ENCODE measurements around the gene GREM1.

Gene GREM1

DNA sequence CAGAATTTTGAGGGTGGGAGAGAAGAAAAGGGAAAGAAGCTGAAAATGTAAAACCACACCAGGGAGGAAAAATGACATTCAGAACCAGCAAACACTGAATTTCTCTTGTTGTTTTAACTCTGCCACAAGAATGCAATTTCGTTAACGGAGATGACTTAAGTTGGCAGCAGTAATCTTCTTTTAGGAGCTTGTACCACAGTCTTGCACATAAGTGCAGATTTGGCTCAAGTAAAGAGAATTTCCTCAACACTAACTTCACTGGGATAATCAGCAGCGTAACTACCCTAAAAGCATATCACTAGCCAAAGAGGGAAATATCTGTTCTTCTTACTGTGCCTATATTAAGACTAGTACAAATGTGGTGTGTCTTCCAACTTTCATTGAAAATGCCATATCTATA, 15.5 kb downstream of the GREM1 start:
- Histone ChIP-seq H3K27me3 (ENCODE audit: control insufficient read depth, insufficient read depth, low read length) (0 out of 2 replicates have a peak, but pooled peaks cover 1% of the 10 kb centered on the region), H3K36me3 (ENCODE audit: control insufficient read depth, insufficient read depth, low read length) (no peaks in the 10 kb centered on the region), H3K4me3 (ENCODE audit: low read length) (no peak overlapping the region), H3K9me3 (ENCODE audit: control insufficient read depth, insufficient read depth, low read length) (no peaks in the 10 kb centered on the region), H3K4me1 (ENCODE audit: control insufficient read depth, insufficient read depth, low read length) (peaks cover 2% of the 10 kb centered on the region; the same call in 1 of the 2 replicates), H3K27ac (ENCODE audit: low read length) (no peak overlapping the region)
- DNase-seq (ENCODE audit: low read depth, low spot score), result no peak
- WGBS (ENCODE audit: insufficient coverage, insufficient read length), result no CpG with 5 or more reads among the region's 3 CpGs

- H3K27ac ChIP-seq (ENCODE audit: low read length), result no peak overlapping the region
Observed at GRCh38 chr15:32735989-32736700, 18.3 kb downstream of the GREM1 start.

GRCh38 chr15:32736701-32737061, 18.9 kb downstream of the GREM1 start:
- H3K9me3 ChIP-seq (ENCODE audit: control insufficient read depth, insufficient read depth, low read length), result no peaks in the 10 kb centered on the region
- no peak for DNase-seq (ENCODE audit: low read depth, low spot score)
- H3K27ac ChIP-seq (ENCODE audit: low read length), result no peak overlapping the region
- no peak overlapping the region for H3K4me3 ChIP-seq (ENCODE audit: low read length)
- WGBS (ENCODE audit: insufficient coverage, insufficient read length), result no CpG with 5 or more reads among the region's 2 CpGs
- no peaks in the 10 kb centered on the region for H3K36me3 ChIP-seq (ENCODE audit: control insufficient read depth, insufficient read depth, low read length)
- H3K4me1 ChIP-seq (ENCODE audit: control insufficient read depth, insufficient read depth, low read length), result no peaks in the 10 kb centered on the region
- no peaks in the 10 kb centered on the region for H3K27me3 ChIP-seq (ENCODE audit: control insufficient read depth, insufficient read depth, low read length)

More at GRCh38 chr15:32735989-32736700, 18.3 kb downstream of the GREM1 start:
- DNase-seq (ENCODE audit: low read depth, low spot score), result no peak
- H3K9me3 ChIP-seq (ENCODE audit: control insufficient read depth, insufficient read depth, low read length), result no peaks in the 10 kb centered on the region
- no CpG with 5 or more reads among the region's 2 CpGs for WGBS (ENCODE audit: insufficient coverage, insufficient read length)
- no peaks in the 10 kb centered on the region for H3K36me3 ChIP-seq (ENCODE audit: control insufficient read depth, insufficient read depth, low read length)
- 0 out of 2 replicates have a peak, but pooled peaks cover 1% of the 10 kb centered on the region for H3K27me3 ChIP-seq (ENCODE audit: control insufficient read depth, insufficient read depth, low read length)
- no peaks in the 10 kb centered on the region for H3K4me1 ChIP-seq (ENCODE audit: control insufficient read depth, insufficient read depth, low read length)
- H3K4me3 ChIP-seq (ENCODE audit: low read length), result no peak overlapping the region

DNA sequence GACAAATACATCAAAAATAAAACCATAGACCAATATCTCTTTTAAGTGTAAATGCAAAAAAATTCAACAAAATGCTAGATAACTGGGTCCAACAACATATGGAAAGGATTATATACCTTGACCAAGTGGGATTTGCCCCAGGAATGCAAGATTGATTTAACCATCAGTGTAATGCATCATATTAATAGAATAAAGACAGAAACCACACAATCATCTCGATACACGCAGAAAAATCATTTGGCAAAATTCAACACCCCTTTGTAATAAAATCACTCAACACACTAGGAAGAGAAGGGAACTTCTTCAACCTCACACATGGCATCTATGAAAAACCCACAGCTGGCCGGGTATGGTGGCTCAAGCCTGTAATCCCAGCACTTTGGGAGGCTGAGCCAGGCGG, 19.5 kb downstream of the GREM1 start:
- no peak overlapping the region for H3K27ac ChIP-seq (ENCODE audit: low read length)
- H3K36me3 ChIP-seq (ENCODE audit: control insufficient read depth, insufficient read depth, low read length), result no peaks in the 10 kb centered on the region
- no CpG with 5 or more reads among the region's 4 CpGs for WGBS (ENCODE audit: insufficient coverage, insufficient read length)
- no peaks in the 10 kb centered on the region for H3K27me3 ChIP-seq (ENCODE audit: control insufficient read depth, insufficient read depth, low read length)
- no peaks in the 10 kb centered on the region for H3K9me3 ChIP-seq (ENCODE audit: control insufficient read depth, insufficient read depth, low read length)
- H3K4me3 ChIP-seq (ENCODE audit: low read length), result no peak overlapping the region
- DNase-seq (ENCODE audit: low read depth, low spot score), result no peak
- H3K4me1 ChIP-seq (ENCODE audit: control insufficient read depth, insufficient read depth, low read length), result no peaks in the 10 kb centered on the region

DNA sequence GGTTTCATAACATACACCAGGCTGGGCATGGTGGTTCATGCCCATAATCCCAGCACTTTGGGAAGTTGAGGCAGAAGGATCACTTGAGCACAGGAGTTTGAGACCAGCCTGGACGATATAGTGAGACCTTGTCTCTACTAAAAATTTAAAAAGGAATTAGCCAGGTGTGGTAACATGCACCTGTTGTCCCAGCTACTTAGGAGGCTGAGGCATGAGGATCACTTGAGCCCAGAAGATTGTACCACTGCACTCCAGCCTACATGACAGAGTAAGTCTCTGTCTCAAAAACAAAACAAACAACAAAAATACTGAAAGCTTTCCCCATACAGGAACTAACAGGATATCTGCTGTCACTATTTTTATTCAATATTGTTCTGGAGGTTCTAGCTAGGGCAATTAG, 20.9 kb downstream of the GREM1 start:
- H3K4me1 ChIP-seq (ENCODE audit: control insufficient read depth, insufficient read depth, low read length), result no peaks in the 10 kb centered on the region
- H3K27me3 ChIP-seq (ENCODE audit: control insufficient read depth, insufficient read depth, low read length), result no peaks in the 10 kb centered on the region
- H3K36me3 ChIP-seq (ENCODE audit: control insufficient read depth, insufficient read depth, low read length), result no peaks in the 10 kb centered on the region
- no peaks in the 10 kb centered on the region for H3K9me3 ChIP-seq (ENCODE audit: control insufficient read depth, insufficient read depth, low read length)
- H3K27ac ChIP-seq (ENCODE audit: low read length), result no peak overlapping the region
- H3K4me3 ChIP-seq (ENCODE audit: low read length), result no peak overlapping the region
- no peak for DNase-seq (ENCODE audit: low read depth, low spot score)
- no CpG with 5 or more reads among the region's 1 CpG for WGBS (ENCODE audit: insufficient coverage, insufficient read length)

GRCh38 chr15:32739522-32740063, 21.8 kb downstream of the GREM1 start:
- H3K36me3 ChIP-seq (ENCODE audit: control insufficient read depth, insufficient read depth, low read length), result no peaks in the 10 kb centered on the region
- no peaks in the 10 kb centered on the region for H3K9me3 ChIP-seq (ENCODE audit: control insufficient read depth, insufficient read depth, low read length)
- H3K27ac ChIP-seq (ENCODE audit: low read length), result no peak overlapping the region
- H3K4me1 ChIP-seq (ENCODE audit: control insufficient read depth, insufficient read depth, low read length), result no peaks in the 10 kb centered on the region
- no CpG with 5 or more reads among the region's 1 CpG for WGBS (ENCODE audit: insufficient coverage, insufficient read length)
- no peak overlapping the region for H3K4me3 ChIP-seq (ENCODE audit: low read length)
- H3K27me3 ChIP-seq (ENCODE audit: control insufficient read depth, insufficient read depth, low read length), result no peaks in the 10 kb centered on the region
- DNase-seq (ENCODE audit: low read depth, low spot score), result no peak

GRCh38 chr15:32743411-32744140, 25.8 kb downstream of the GREM1 start:
- no CpG with 5 or more reads among the region's 5 CpGs for WGBS (ENCODE audit: insufficient coverage, insufficient read length)

GRCh38 chr15:32746116-32746857, 28.5 kb downstream of the GREM1 start:
- no CpG with 5 or more reads among the region's 4 CpGs for WGBS (ENCODE audit: insufficient coverage, insufficient read length)
- DNase-seq (ENCODE audit: low read depth, low spot score), result no peak
- H3K4me3 ChIP-seq (ENCODE audit: low read length), result no peak overlapping the region
- no peak overlapping the region for H3K27ac ChIP-seq (ENCODE audit: low read length)
- H3K4me1 ChIP-seq (ENCODE audit: control insufficient read depth, insufficient read depth, low read length), result no peaks in the 10 kb centered on the region
- H3K36me3 ChIP-seq (ENCODE audit: control insufficient read depth, insufficient read depth, low read length), result no peaks in the 10 kb centered on the region
- H3K27me3 ChIP-seq (ENCODE audit: control insufficient read depth, insufficient read depth, low read length), result no peaks in the 10 kb centered on the region
- no peaks in the 10 kb centered on the region for H3K9me3 ChIP-seq (ENCODE audit: control insufficient read depth, insufficient read depth, low read length)

More at GRCh38 chr15:32743411-32744140, 25.8 kb downstream of the GREM1 start:
- Histone ChIP-seq H3K4me1 (ENCODE audit: control insufficient read depth, insufficient read depth, low read length) (no peaks in the 10 kb centered on the region), H3K36me3 (ENCODE audit: control insufficient read depth, insufficient read depth, low read length) (no peaks in the 10 kb centered on the region), H3K4me3 (ENCODE audit: low read length) (no peak overlapping the region), H3K27ac (ENCODE audit: low read length) (no peak overlapping the region), H3K9me3 (ENCODE audit: control insufficient read depth, insufficient read depth, low read length) (no peaks in the 10 kb centered on the region), H3K27me3 (ENCODE audit: control insufficient read depth, insufficient read depth, low read length) (no peaks in the 10 kb centered on the region)
- DNase-seq (ENCODE audit: low read depth, low spot score), result no peak

- DNase-seq (ENCODE audit: low read depth, low spot score), result no peak
- Histone ChIP-seq H3K4me3 (ENCODE audit: low read length) (no peak overlapping the region), H3K9me3 (ENCODE audit: control insufficient read depth, insufficient read depth, low read length) (no peaks in the 10 kb centered on the region), H3K36me3 (ENCODE audit: control insufficient read depth, insufficient read depth, low read length) (no peaks in the 10 kb centered on the region), H3K4me1 (ENCODE audit: control insufficient read depth, insufficient read depth, low read length) (no peaks in the 10 kb centered on the region), H3K27ac (ENCODE audit: low read length) (no peak overlapping the region), H3K27me3 (ENCODE audit: control insufficient read depth, insufficient read depth, low read length) (no peaks in the 10 kb centered on the region)
- WGBS (ENCODE audit: insufficient coverage, insufficient read length), result no CpG with 5 or more reads among the region's 4 CpGs
Observed at GRCh38 chr15:32747921-32748342, 30.1 kb downstream of the GREM1 start.

GRCh38 chr15:32750979-32751378, 33.2 kb downstream of the GREM1 start:
- Histone ChIP-seq H3K36me3 (ENCODE audit: control insufficient read depth, insufficient read depth, low read length) (no peaks in the 10 kb centered on the region), H3K4me3 (ENCODE audit: low read length) (no peak overlapping the region), H3K9me3 (ENCODE audit: control insufficient read depth, insufficient read depth, low read length) (no peaks in the 10 kb centered on the region), H3K27ac (ENCODE audit: low read length) (no peak overlapping the region), H3K4me1 (ENCODE audit: control insufficient read depth, insufficient read depth, low read length) (no peaks in the 10 kb centered on the region), H3K27me3 (ENCODE audit: control insufficient read depth, insufficient read depth, low read length) (no peaks in the 10 kb centered on the region)
- no CpG with 5 or more reads among the region's 3 CpGs for WGBS (ENCODE audit: insufficient coverage, insufficient read length)
- no peak for DNase-seq (ENCODE audit: low read depth, low spot score)
